DOHH2 (cell line): Measurements from ENCODE around the gene KRTAP12-1.

ENCODE experiments used
- H3F3A ChIP-seq: fragments of 200-600 bp; sonication (generic), shearing (Covaris generic); 2 replicates; pipeline ENCODE4 v1.6.0; 2016; ENCODE audit warnings: antibody characterized with exemption, mild to moderate bottlenecking; ENCODE audit not compliant: control insufficient read depth, insufficient read depth
- H3K27ac ChIP-seq: fragments of 200-600 bp; sonication (generic); 2 replicates; pipeline ENCODE4 v1.5.1; 2014; ENCODE audit warnings: low read depth, mild to moderate bottlenecking, low read length, moderate library complexity
- H3K27me3 ChIP-seq: fragments of 200-600 bp; sonication (generic); 2 replicates; pipeline ENCODE4 v1.6.1; 2014; ENCODE audit warnings: mild to moderate bottlenecking, low read length, mixed read lengths; ENCODE audit not compliant: control insufficient read depth
- H3K36me3 ChIP-seq: fragments of 200-600 bp; sonication (generic); 2 replicates; pipeline ENCODE4 v1.6.1; 2014; ENCODE audit warnings: mild to moderate bottlenecking, low read length, moderate library complexity, mixed read lengths; ENCODE audit not compliant: control insufficient read depth
- H3K4me1 ChIP-seq: fragments of 200-600 bp; sonication (generic); 2 replicates; pipeline ENCODE4 v1.6.1; 2014; ENCODE audit warnings: mild to moderate bottlenecking, low read length, mixed read lengths; ENCODE audit not compliant: control insufficient read depth
- H3K4me2 ChIP-seq: fragments of 200-600 bp; sonication (generic); 2 replicates; pipeline ENCODE4 v1.6.0; 2014; ENCODE audit warnings: mild to moderate bottlenecking, low read length, moderate library complexity
- H3K4me3 ChIP-seq: fragments of 200-600 bp; sonication (generic); 2 replicates; pipeline ENCODE4 v1.5.1; 2014; ENCODE audit warnings: mild to moderate bottlenecking, low read length, mixed read lengths
- H3K79me2 ChIP-seq: fragments of 200-600 bp; sonication (generic); 2 replicates; pipeline ENCODE4 v1.6.1; 2014; ENCODE audit warnings: mild to moderate bottlenecking, low read length, mixed read lengths; ENCODE audit not compliant: control insufficient read depth
- H3K9me2 ChIP-seq: fragments of 200-600 bp; sonication (generic); replicated peaks from 2 replicates; pipeline ENCODE4 v1.6.1; 2014; ENCODE audit warnings: mild to moderate bottlenecking, low read length, mixed read lengths; ENCODE audit not compliant: control insufficient read depth
- H3K9me3 ChIP-seq: fragments of 200-600 bp; sonication (generic); 2 replicates; pipeline ENCODE4 v1.6.1; 2014; ENCODE audit warnings: antibody characterized with exemption, low read length, mixed read lengths; ENCODE audit not compliant: control insufficient read depth, insufficient read depth
- H4K20me1 ChIP-seq: fragments of 200-600 bp; sonication (generic); 2 replicates; pipeline ENCODE4 v1.6.0; 2014; ENCODE audit warnings: low read depth, mild to moderate bottlenecking, antibody characterized with exemption, low read length, moderate library complexity; ENCODE audit not compliant: control insufficient read depth, insufficient read depth
- EZH2phosphoT487 ChIP-seq: fragments of 200-600 bp; sonication (generic); IDR thresholded peaks from 2 replicates; pipeline ENCODE4 v1.6.1; 2017; ENCODE audit warnings: borderline replicate concordance, mild to moderate bottlenecking, antibody characterized with exemption, low read length, moderate library complexity, mixed read lengths
- TF ChIP-seq, protein P1 (sequence below): fragments of 200-600 bp; sonication (generic); IDR thresholded peaks from one replicate; pipeline ENCODE4 v1.5.1; 2014; ENCODE audit warnings: antibody characterized with exemption, mild to moderate bottlenecking, low read depth, low read length; ENCODE audit not compliant: poor library complexity, severe bottlenecking

Gene KRTAP12-1

DNA sequence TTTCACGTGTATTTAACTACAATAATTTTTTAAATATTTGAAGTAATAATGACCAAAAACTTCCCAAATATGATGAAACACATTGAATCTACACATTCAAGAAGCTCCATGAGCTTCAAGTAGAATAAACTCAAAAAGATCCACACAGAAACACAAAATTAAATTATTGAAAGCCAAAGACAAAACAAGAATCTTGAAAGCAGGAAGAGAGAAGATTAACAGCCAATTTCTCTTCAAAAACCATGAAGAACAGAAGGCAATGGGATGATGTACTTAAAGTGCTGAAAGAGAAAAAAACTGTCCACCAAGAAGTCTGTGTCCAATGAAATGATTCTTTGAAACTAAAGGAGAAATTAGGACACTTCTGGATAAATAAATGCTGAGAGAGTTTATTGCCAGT, 49.9 kb downstream of the KRTAP12-1 start:
- peaks cover 12% of the 10 kb centered on the region for H3K4me1 ChIP-seq
- H3K9me2 ChIP-seq = no peaks in the 10 kb centered on the region
- H4K20me1 ChIP-seq = no peaks in the 10 kb centered on the region
- no peak overlapping the region for H3K4me3 ChIP-seq
- H3K4me2 ChIP-seq = no peak overlapping the region
- H3K9me3 ChIP-seq = peaks cover 34% of the 10 kb centered on the region
- H3K27ac ChIP-seq = no peak overlapping the region
- no peaks in the 10 kb centered on the region for H3K79me2 ChIP-seq
- H3F3A ChIP-seq = no peaks in the 10 kb centered on the region
- H3K36me3 ChIP-seq = no peaks in the 10 kb centered on the region
- TF ChIP-seq EZH2phosphoT487 = no peak
- TF ChIP-seq, protein P1, sequence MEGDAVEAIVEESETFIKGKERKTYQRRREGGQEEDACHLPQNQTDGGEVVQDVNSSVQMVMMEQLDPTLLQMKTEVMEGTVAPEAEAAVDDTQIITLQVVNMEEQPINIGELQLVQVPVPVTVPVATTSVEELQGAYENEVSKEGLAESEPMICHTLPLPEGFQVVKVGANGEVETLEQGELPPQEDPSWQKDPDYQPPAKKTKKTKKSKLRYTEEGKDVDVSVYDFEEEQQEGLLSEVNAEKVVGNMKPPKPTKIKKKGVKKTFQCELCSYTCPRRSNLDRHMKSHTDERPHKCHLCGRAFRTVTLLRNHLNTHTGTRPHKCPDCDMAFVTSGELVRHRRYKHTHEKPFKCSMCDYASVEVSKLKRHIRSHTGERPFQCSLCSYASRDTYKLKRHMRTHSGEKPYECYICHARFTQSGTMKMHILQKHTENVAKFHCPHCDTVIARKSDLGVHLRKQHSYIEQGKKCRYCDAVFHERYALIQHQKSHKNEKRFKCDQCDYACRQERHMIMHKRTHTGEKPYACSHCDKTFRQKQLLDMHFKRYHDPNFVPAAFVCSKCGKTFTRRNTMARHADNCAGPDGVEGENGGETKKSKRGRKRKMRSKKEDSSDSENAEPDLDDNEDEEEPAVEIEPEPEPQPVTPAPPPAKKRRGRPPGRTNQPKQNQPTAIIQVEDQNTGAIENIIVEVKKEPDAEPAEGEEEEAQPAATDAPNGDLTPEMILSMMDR = no peak
- no peaks in the 10 kb centered on the region for H3K27me3 ChIP-seq
